Hepatocyte (in vitro differentiated cells): ENCODE measurements around the gene KERA.

Experiments used
- CTCF ChIP-seq: fragments of 200-600 bp; sonication (generic); IDR thresholded peaks from 2 replicates; pipeline ENCODE4 v1.5.1; 2016; ENCODE audit warnings: antibody characterized with exemption, mild to moderate bottlenecking; ENCODE audit not compliant: poor library complexity
- EZH2 ChIP-seq: fragments of 200-600 bp; sonication (generic); IDR thresholded peaks from 2 replicates; pipeline ENCODE4 v1.6.1; 2016; ENCODE audit warnings: antibody characterized with exemption, mild to moderate bottlenecking, borderline replicate concordance
- EZH2phosphoT487 ChIP-seq: fragments of 200-600 bp; sonication (generic); IDR thresholded peaks from one replicate; pipeline ENCODE4 v1.6.1; 2018; ENCODE audit warnings: antibody characterized with exemption, mild to moderate bottlenecking, low read depth, moderate library complexity; ENCODE audit not compliant: unreplicated experiment, severe bottlenecking

GRCh38 chr12:91065396-91065795, 7.6 kb upstream of the KERA start:
- TF ChIP-seq EZH2 (no peak), CTCF (no peak), EZH2phosphoT487 (no peak)
